Measurements from ENCODE around the gene TOM1L2. TPM values are rescaled to one million over a fixed set of nuclear protein-coding genes. Genes with fewer than 3 reads are reported as not detected.

Gene TOM1L2
- total and polyA plus RNA-seq, 2 experiments from 2014 or later, result 46.4 to 145 TPM

GRCh38 chr17:17888371-17888770, 83.8 kb downstream of the TOM1L2 start:
- Histone ChIP-seq H3K4me3 (no peak overlapping the region), H3K27ac (no peak overlapping the region), H3K9me3 (ENCODE audit: low read depth) (no peaks in the 10 kb centered on the region), H3K4me1 (ENCODE audit: low read depth) (peaks cover 8% of the 10 kb centered on the region), H3K27me3 (peaks cover 58% of the 10 kb centered on the region), H3K36me3 (no peaks in the 10 kb centered on the region)
- TF ChIP-seq CTCF (IDR thresholded peaks at IDR 0.05; ENCODE audit: low read depth, low read length), result no peak
- DNase-seq (ENCODE audit: low read depth in 1 of 2, low spot score in 1 of 2), result no peak

DNA sequence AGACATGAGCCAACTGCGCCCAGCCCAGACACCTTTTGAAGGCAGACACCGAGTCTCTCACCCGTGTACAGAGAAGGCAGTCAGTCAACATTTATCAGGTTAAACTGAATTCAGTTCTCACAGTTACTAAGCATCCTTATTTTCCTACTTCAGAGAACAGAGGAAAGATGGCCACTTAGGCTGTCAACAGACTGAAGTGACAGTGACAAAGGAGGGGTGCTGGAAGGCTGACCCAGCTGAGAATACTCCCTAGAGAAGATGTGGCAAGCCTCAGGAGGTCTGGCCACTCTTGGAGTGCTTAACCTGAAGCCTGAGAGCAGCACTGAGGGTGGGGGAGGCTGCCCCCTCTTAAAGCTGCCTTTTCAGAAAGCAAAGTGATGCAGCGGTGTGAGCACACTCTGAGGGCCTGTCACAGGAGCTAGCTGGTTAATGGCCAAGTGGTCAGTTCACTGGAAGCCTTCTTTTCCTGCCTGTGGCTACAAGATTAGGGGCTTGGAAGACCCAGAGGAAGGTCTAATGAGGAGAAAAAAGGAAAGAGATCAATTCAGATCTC, 84.4 kb downstream of the TOM1L2 start:
- Histone ChIP-seq H3K4me3 (no peak overlapping the region), H3K4me1 (ENCODE audit: low read depth) (peaks cover 8% of the 10 kb centered on the region), H3K27ac (no peak overlapping the region), H3K36me3 (no peaks in the 10 kb centered on the region), H3K9me3 (ENCODE audit: low read depth) (no peaks in the 10 kb centered on the region), H3K27me3 (peaks cover 58% of the 10 kb centered on the region)
- DNase-seq (ENCODE audit: low read depth in 1 of 2, low spot score in 1 of 2), result peak in 1 of 2 donors; percentile 92
- TF ChIP-seq CTCF (IDR thresholded peaks at IDR 0.05; ENCODE audit: low read depth, low read length), result no peak

- Histone ChIP-seq H3K27ac (no peak overlapping the region), H3K27me3 (peaks cover 60% of the 10 kb centered on the region), H3K4me1 (ENCODE audit: low read depth) (peaks cover 8% of the 10 kb centered on the region), H3K4me3 (no peak overlapping the region), H3K36me3 (no peaks in the 10 kb centered on the region), H3K9me3 (ENCODE audit: low read depth) (no peaks in the 10 kb centered on the region)
- no peak for TF ChIP-seq CTCF (IDR thresholded peaks at IDR 0.05; ENCODE audit: low read depth, low read length)
- no peak for DNase-seq (ENCODE audit: low read depth in 1 of 2, low spot score in 1 of 2)
Measured at GRCh38 chr17:17886726-17887125, 85.5 kb downstream of the TOM1L2 start.

GRCh38 chr17:17886226-17886625, 86.0 kb downstream of the TOM1L2 start:
- Histone ChIP-seq H3K9me3 (ENCODE audit: low read depth) (no peaks in the 10 kb centered on the region), H3K27me3 (peaks cover 65% of the 10 kb centered on the region), H3K4me1 (ENCODE audit: low read depth) (peaks cover 8% of the 10 kb centered on the region), H3K4me3 (no peak overlapping the region), H3K27ac (no peak overlapping the region), H3K36me3 (no peaks in the 10 kb centered on the region)
- TF ChIP-seq CTCF (IDR thresholded peaks at IDR 0.05; ENCODE audit: low read depth, low read length), result no peak
- no peak for DNase-seq (ENCODE audit: low read depth in 1 of 2, low spot score in 1 of 2)

DNA sequence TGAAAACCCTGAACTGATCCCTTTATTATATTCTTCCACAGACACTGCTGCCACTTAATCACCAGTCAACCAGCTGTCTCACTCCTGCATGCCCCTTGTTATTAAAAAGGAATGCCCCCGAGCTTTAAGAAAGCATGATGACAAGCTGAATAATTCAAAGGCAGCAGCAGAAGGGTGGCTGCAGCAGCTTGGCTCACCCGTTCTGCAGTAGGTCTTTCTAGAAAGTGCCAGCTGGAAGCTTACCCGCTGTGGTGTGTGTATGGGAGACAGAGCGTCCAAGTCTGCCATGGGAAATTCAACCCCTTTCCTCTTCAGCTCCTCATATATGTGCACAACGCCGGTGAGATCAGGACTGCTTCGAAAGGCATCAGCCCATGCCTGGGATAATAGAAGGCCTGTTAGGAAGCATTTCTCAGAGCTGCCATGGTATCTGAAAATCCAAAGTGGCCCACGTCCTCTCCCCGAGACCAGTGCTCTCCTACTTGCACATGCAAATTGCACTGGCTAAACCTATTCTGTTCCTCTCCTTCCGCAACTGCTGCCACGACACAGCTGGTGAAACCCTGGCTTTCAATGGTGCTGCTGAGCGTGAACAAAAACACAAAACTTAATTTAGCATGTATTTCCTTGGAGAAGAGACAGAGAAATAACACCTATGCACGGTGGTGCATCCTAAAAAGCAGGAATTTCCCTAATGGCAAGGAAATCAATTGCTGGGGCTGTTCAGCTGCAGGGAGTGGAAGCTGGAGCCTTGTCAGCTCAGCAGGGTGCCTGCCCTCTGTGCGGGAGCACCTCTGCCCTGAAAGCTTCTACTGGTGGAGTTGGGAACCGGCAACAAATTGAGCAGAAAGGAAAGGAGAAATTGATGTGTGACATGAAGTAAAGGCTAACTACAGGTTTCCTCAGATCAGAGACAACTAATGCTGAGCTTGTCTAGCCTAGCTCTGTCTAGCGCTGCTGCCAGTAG, 87.5 kb downstream of the TOM1L2 start:
- Histone ChIP-seq H3K36me3 (no peaks in the 10 kb centered on the region), H3K4me3 (no peak overlapping the region), H3K27me3 (peaks cover 77% of the 10 kb centered on the region), H3K9me3 (ENCODE audit: low read depth) (no peaks in the 10 kb centered on the region), H3K27ac (no peak overlapping the region), H3K4me1 (ENCODE audit: low read depth) (peaks cover 10% of the 10 kb centered on the region)
- DNase-seq (ENCODE audit: low read depth in 1 of 2, low spot score in 1 of 2), result no peak
- TF ChIP-seq CTCF (IDR thresholded peaks at IDR 0.05; ENCODE audit: low read depth, low read length), result no peak

Measured in cardiac muscle cell (in vitro differentiated cells and primary cell).